Esophagus (tissue), 2 donors: Measurements from ENCODE around the gene HOMER1. TPM values are rescaled to one million over a fixed set of nuclear protein-coding genes. Genes with fewer than 3 reads are reported as not detected.
A peak's percentile ranks its signal among the peaks of the same experiment; 100 is the strongest.

Experiments used
- H3K27ac ChIP-seq, 2 donors: one replicate each; pipeline ENCODE4 v1.5.1; 2013; ENCODE audit warnings: low read depth in 2 of 2, mild to moderate bottlenecking in 2 of 2, inconsistent platforms in 1 of 2, low read length in 1 of 2, moderate library complexity in 1 of 2
- H3K27me3 ChIP-seq, 2 donors: one replicate each; pipeline ENCODE4 v1.6.1; 2013; ENCODE audit warnings: low read length in 2 of 2, control low read depth in 1 of 2, mild to moderate bottlenecking in 1 of 2; ENCODE audit not compliant: insufficient read depth in 2 of 2, control insufficient read depth in 1 of 2
- H3K36me3 ChIP-seq, 2 donors: one replicate each; pipeline ENCODE4 v1.6.1; 2013; ENCODE audit warnings: low read length in 1 of 2; ENCODE audit not compliant: control insufficient read depth in 2 of 2, insufficient read depth in 2 of 2
- H3K4me1 ChIP-seq, 2 donors: one replicate each; pipeline ENCODE4 v1.6.1; 2013; ENCODE audit warnings: low read length in 1 of 2; ENCODE audit not compliant: control insufficient read depth in 2 of 2, insufficient read depth in 2 of 2
- H3K4me3 ChIP-seq, 2 donors: one replicate each; pipeline ENCODE4 v1.5.1; 2013; ENCODE audit warnings: low read length in 2 of 2, mild to moderate bottlenecking in 2 of 2, low read depth in 1 of 2, moderate library complexity in 1 of 2
- H3K9me3 ChIP-seq, 2 donors: one replicate each; pipeline ENCODE4 v1.6.1; 2013; ENCODE audit warnings: mild to moderate bottlenecking in 2 of 2, low read depth in 1 of 2, low read length in 1 of 2, moderate library complexity in 1 of 2; ENCODE audit not compliant: control insufficient read depth in 2 of 2, insufficient read depth in 1 of 2
- WGBS, 2 donors: extraction: QIAGEN DNeasy Blood & Tissue Kit; methylation state at CpG; one replicate each; pipeline ENCODE4 v1.1.7; 2013; 5-methylcytosine and 5-hydroxymethylcytosine counted together
- polyA plus RNA-seq, 2 donors: library from polyadenylated mRNA; stranded (reverse); fragments of 200-250 nt; gene quantifications; one replicate each; pipeline ENCODE4 v1.2.3, GENCODE V29; 2013
- donor health status: healthy with polysubstance abuse.
- donor health status: Bipolar disorder and iron deficiency.

Gene HOMER1
- polyA plus RNA-seq, 2 donors, result 1.6 to 1.7 TPM

- no peaks in the 10 kb centered on the region for H3K27me3 ChIP-seq
- peaks cover 0 to 2% of the 10 kb centered on the region in 2 donors for H3K9me3 ChIP-seq
- peak overlapping the region in 1 of 2 donors; percentile 50 for H3K27ac ChIP-seq
- no peaks in the 10 kb centered on the region for H3K36me3 ChIP-seq
- H3K4me3 ChIP-seq, result no peak overlapping the region
- WGBS, 2 donors, result 70 to 75% methylated on average over 7 of the region's 7 CpGs
- H3K4me1 ChIP-seq, result peaks cover 0 to 7% of the 10 kb centered on the region in 2 donors
Observed at GRCh38 chr5:79546782-79547428, 33.0 kb upstream of the HOMER1 start.

GRCh38 chr5:79544131-79544530, 30.2 kb upstream of the HOMER1 start:
- Histone ChIP-seq H3K27me3 (no peaks in the 10 kb centered on the region), H3K36me3 (no peaks in the 10 kb centered on the region), H3K4me1 (peaks cover 0 to 7% of the 10 kb centered on the region in 2 donors), H3K4me3 (no peak overlapping the region), H3K27ac (no peak overlapping the region), H3K9me3 (peaks cover 0 to 2% of the 10 kb centered on the region in 2 donors)
- 73 to 81% methylated on average over 5 of the region's 5 CpGs for WGBS, 2 donors

DNA sequence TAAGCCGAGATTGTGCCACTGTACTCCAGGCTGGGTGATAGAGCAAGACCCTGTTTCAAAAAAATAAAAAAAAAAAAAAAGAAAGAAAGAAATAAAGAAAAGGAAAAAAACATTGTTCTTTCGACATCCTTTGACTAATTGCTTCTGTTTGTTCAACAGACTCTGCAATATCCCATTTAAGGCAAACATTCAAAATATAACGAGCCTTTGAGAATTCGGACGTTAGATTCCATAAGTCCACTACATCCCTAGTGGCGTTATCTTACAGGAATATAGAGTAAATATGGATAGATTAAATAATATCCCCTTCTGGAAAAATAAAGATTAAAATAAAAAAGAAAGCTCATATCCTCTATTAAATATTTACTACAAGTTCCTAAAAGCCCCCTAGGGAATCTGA, 27.0 kb upstream of the HOMER1 start:
- Histone ChIP-seq H3K27ac (no peak overlapping the region), H3K4me1 (no peaks in the 10 kb centered on the region), H3K27me3 (no peaks in the 10 kb centered on the region), H3K36me3 (no peaks in the 10 kb centered on the region), H3K4me3 (no peak overlapping the region), H3K9me3 (no peaks in the 10 kb centered on the region)
- 70 to 71% methylated on average over 6 of the region's 6 CpGs for WGBS, 2 donors

GRCh38 chr5:79536193-79536906, 22.4 kb upstream of the HOMER1 start:
- H3K4me1 ChIP-seq, result no peaks in the 10 kb centered on the region
- H3K4me3 ChIP-seq, result no peak overlapping the region
- no peak overlapping the region for H3K27ac ChIP-seq
- H3K36me3 ChIP-seq, result no peaks in the 10 kb centered on the region
- WGBS, 2 donors, result 77 to 83% methylated on average over 3 of the region's 3 CpGs
- H3K9me3 ChIP-seq, result no peaks in the 10 kb centered on the region
- no peaks in the 10 kb centered on the region for H3K27me3 ChIP-seq

- Histone ChIP-seq H3K27ac (no peak overlapping the region), H3K4me1 (no peaks in the 10 kb centered on the region), H3K36me3 (no peaks in the 10 kb centered on the region), H3K4me3 (no peak overlapping the region), H3K27me3 (no peaks in the 10 kb centered on the region), H3K9me3 (no peaks in the 10 kb centered on the region)
- WGBS, 2 donors, result 73 to 74% methylated on average over 4 of the region's 4 CpGs
Observed at GRCh38 chr5:79535477-79536192, 21.7 kb upstream of the HOMER1 start.

DNA sequence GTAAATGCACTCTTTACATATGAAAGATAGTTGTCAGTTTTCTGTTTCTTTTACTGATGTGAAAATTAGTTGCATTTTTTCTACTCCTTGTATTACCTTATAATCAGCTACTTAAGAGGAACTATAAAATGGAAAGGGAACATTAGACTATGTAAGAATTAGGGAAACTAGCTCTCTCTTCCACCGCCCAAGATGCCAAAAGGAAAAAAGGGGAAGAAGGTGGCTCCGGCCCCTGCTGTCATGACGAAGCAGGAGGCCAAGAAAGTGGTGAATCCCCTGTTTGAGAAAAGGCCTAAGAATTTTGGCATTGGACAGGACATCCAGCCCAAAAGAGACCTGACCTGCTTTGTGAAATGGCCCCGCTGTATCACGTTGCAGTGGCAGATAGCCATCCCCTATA, 15.2 kb upstream of the HOMER1 start:
- Histone ChIP-seq H3K27me3 (no peaks in the 10 kb centered on the region), H3K36me3 (no peaks in the 10 kb centered on the region), H3K27ac (no peak overlapping the region), H3K4me1 (no peaks in the 10 kb centered on the region), H3K9me3 (no peaks in the 10 kb centered on the region), H3K4me3 (no peak overlapping the region)
- 84 to 86% methylated on average over 5 of the region's 5 CpGs for WGBS, 2 donors

- Histone ChIP-seq H3K27ac (no peak overlapping the region), H3K4me3 (no peak overlapping the region), H3K9me3 (no peaks in the 10 kb centered on the region), H3K27me3 (no peaks in the 10 kb centered on the region), H3K36me3 (no peaks in the 10 kb centered on the region), H3K4me1 (no peaks in the 10 kb centered on the region)
- 62 to 84% methylated on average over 1 of the region's 1 CpG for WGBS, 2 donors
Observed at GRCh38 chr5:79527431-79527830, 13.5 kb upstream of the HOMER1 start.

GRCh38 chr5:79526928-79527327, 13.0 kb upstream of the HOMER1 start:
- H3K4me3 ChIP-seq, result no peak overlapping the region
- H3K9me3 ChIP-seq, result no peaks in the 10 kb centered on the region
- H3K36me3 ChIP-seq, result no peaks in the 10 kb centered on the region
- no peak overlapping the region for H3K27ac ChIP-seq
- H3K4me1 ChIP-seq, result no peaks in the 10 kb centered on the region
- H3K27me3 ChIP-seq, result no peaks in the 10 kb centered on the region
- WGBS, 2 donors, result 78 to 88% methylated on average over 5 of the region's 5 CpGs

DNA sequence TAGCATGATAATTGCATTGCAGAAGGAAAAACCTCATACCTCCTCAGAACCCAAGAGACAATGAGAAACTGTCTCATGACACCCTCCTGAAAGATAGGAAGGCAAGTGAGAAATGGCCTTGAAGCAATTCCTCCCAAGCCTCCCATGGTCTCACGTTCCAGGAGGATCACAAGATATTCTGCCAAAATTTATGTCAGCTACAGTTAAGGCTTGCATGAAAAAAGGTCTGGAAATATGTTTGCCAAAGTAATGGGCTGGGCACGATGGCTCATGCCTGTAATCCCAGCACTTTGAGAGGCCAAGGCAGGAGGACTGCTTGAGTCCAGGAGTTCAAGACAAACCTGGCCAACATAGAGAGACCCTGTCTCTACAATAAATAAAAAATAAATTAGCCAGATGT, 12.6 kb upstream of the HOMER1 start:
- no peaks in the 10 kb centered on the region for H3K9me3 ChIP-seq
- H3K27me3 ChIP-seq, result no peaks in the 10 kb centered on the region
- WGBS, 2 donors, result 83 to 84% methylated on average over 2 of the region's 2 CpGs
- H3K4me3 ChIP-seq, result no peak overlapping the region
- no peak overlapping the region for H3K27ac ChIP-seq
- H3K36me3 ChIP-seq, result no peaks in the 10 kb centered on the region
- H3K4me1 ChIP-seq, result no peaks in the 10 kb centered on the region
